SJCRH30 (cell line): ENCODE results near the gene LEKR1. TPM values are rescaled to one million over a fixed set of nuclear protein-coding genes. Genes with fewer than 3 reads are reported as not detected.
A peak's percentile ranks its signal among the peaks of the same experiment; 100 is the strongest.

Source experiments
- DNase-seq, 2 experiments: peaks; one replicate each; pipeline ENCODE4 v3.0.0-alpha.2; 2015 to 2020
- H3K27ac ChIP-seq: fragments of 250-450 bp; sonication (Bioruptor Pico); 2 replicates; pipeline ENCODE4 v1.5.1; 2020; ENCODE audit warnings: mild to moderate bottlenecking, moderate library complexity
- H3K27me3 ChIP-seq: fragments of 250-450 bp; sonication (Bioruptor Pico); 2 replicates; pipeline ENCODE4 v1.5.1; 2020; ENCODE audit warnings: mild to moderate bottlenecking, moderate library complexity
- H3K36me3 ChIP-seq: fragments of 250-450 bp; sonication (Bioruptor Pico); 2 replicates; pipeline ENCODE4 v1.5.1; 2020; ENCODE audit warnings: mild to moderate bottlenecking, moderate library complexity
- H3K4me1 ChIP-seq: fragments of 250-450 bp; sonication (Bioruptor Pico); 2 replicates; pipeline ENCODE4 v1.5.1; 2020; ENCODE audit warnings: mild to moderate bottlenecking, moderate library complexity
- H3K4me3 ChIP-seq: fragments of 250-450 bp; sonication (Bioruptor Pico); 2 replicates; pipeline ENCODE4 v1.5.1; 2020; ENCODE audit warnings: mild to moderate bottlenecking, moderate library complexity
- H3K9me3 ChIP-seq: fragments of 250-450 bp; sonication (Bioruptor Pico); replicated peaks from 2 replicates; pipeline ENCODE4 v1.5.1; 2020; ENCODE audit warnings: mild to moderate bottlenecking, moderate library complexity
- total RNA-seq: library from RNA; depleted of rRNA; stranded (reverse); fragments of >200 nt; shearing (Covaris generic); gene quantifications from 2 replicates; pipeline ENCODE4 v1.2.3, GENCODE V29; 2014

LEKR1 gene
- total RNA-seq, 1 experiment from 2014 or later, result 0.61 TPM

- Histone ChIP-seq H3K9me3 (no peaks in the 10 kb centered on the region), H3K27ac (no peak overlapping the region), H3K27me3 (no peaks in the 10 kb centered on the region), H3K36me3 (no peaks in the 10 kb centered on the region), H3K4me1 (no peaks in the 10 kb centered on the region), H3K4me3 (no peak overlapping the region)
- peak in 1 of 2 experiments; percentile 10 for DNase-seq
Measured at GRCh38 chr3:157045238-157045850, 219.2 kb downstream of the LEKR1 start.

DNA sequence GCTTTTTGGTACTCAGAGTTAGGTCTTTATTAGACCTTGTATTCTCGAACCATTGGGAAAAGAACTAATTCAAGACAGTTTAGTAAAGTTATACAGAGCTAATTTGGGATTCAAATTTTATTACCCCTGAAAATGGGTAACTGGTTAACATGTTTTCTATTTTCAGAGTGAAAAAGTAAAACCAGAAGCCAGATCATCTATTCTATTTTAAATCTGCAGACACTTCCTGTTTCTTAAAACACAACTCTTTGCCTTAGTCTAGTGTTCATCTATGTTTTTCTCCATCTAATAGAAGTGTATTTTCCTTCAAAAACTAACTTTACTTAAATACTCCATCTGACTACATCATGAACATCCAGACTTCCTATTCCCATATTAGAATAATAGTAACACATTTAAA is 220.4 kb downstream of the LEKR1 start:
- H3K4me1 ChIP-seq, result no peaks in the 10 kb centered on the region
- H3K27me3 ChIP-seq, result no peaks in the 10 kb centered on the region
- DNase-seq, result no peak
- no peak overlapping the region for H3K27ac ChIP-seq
- no peak overlapping the region for H3K4me3 ChIP-seq
- no peaks in the 10 kb centered on the region for H3K9me3 ChIP-seq
- H3K36me3 ChIP-seq, result no peaks in the 10 kb centered on the region

GRCh38 chr3:157051055-157051454 is 224.9 kb downstream of the LEKR1 start:
- Histone ChIP-seq H3K27me3 (no peaks in the 10 kb centered on the region), H3K9me3 (no peaks in the 10 kb centered on the region), H3K27ac (no peak overlapping the region), H3K4me3 (no peak overlapping the region), H3K36me3 (no peaks in the 10 kb centered on the region), H3K4me1 (no peaks in the 10 kb centered on the region)
- DNase-seq, result no peak

- no peaks in the 10 kb centered on the region for H3K9me3 ChIP-seq
- no peak overlapping the region for H3K27ac ChIP-seq
- H3K4me1 ChIP-seq, result no peaks in the 10 kb centered on the region
- no peaks in the 10 kb centered on the region for H3K36me3 ChIP-seq
- no peaks in the 10 kb centered on the region for H3K27me3 ChIP-seq
- no peak overlapping the region for H3K4me3 ChIP-seq
- no peak for DNase-seq
Measured at GRCh38 chr3:157051591-157051990, 225.4 kb downstream of the LEKR1 start.

GRCh38 chr3:157056035-157056434 is 229.9 kb downstream of the LEKR1 start:
- no peaks in the 10 kb centered on the region for H3K4me1 ChIP-seq
- H3K4me3 ChIP-seq, result no peak overlapping the region
- H3K36me3 ChIP-seq, result no peaks in the 10 kb centered on the region

DNA sequence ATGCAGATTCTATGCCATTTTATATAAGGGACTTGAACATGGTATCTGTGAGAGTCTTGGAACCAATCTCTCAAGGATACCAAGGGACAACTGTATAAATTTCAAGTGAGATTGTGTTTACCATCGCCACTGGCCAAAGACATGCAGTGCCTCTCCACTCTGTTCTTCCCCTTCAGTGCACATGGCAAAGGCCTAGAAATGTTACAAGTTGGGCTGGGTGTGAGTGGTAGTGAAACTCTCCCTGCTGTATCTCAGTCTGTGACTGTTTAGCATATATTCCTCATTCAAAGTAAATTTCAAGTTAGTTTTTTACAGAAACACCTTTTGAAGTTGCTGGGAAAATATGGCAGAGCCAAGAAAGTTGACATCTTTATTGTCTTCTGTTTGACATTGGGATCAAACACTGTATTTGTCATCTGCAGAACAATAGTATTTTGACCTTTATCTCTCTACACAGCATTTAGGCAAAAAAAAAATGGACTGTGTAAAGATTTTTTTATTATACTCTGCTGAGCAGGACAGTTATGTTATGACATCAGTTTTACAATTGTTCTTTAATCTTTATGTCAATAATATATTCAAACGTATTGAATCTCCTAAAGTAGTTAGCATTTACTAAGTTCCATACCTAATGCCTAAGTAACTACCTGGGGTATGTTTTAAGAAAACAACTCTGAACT is 232.4 kb downstream of the LEKR1 start:
- Histone ChIP-seq H3K27ac (no peak overlapping the region), H3K27me3 (no peaks in the 10 kb centered on the region), H3K36me3 (no peaks in the 10 kb centered on the region), H3K4me3 (no peak overlapping the region), H3K4me1 (no peaks in the 10 kb centered on the region), H3K9me3 (no peaks in the 10 kb centered on the region)
- no peak for DNase-seq

More at GRCh38 chr3:157056035-157056434, 229.9 kb downstream of the LEKR1 start:
- no peaks in the 10 kb centered on the region for H3K27me3 ChIP-seq
- DNase-seq, result no peak
- no peak overlapping the region for H3K27ac ChIP-seq
- H3K9me3 ChIP-seq, result no peaks in the 10 kb centered on the region

DNA sequence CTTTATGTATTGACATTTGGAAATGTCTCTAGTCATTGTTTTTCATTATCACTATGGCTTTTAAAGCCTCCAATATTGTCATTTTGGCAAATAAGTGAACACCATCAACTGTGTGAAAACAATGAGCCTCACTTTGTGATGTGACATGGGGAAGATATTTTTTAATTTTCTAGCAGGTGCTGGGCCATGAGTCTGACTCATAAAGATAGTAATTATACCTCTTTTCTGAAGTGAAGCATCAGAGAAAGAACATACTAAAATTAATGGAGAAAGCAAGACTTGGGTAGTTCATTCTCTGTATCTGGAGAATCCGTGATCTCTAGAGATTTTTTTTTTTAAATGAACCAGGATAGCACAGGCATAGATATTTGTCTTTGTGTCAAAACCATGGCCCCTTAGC is 233.0 kb downstream of the LEKR1 start:
- no peak for DNase-seq
- Histone ChIP-seq H3K9me3 (no peaks in the 10 kb centered on the region), H3K4me1 (no peaks in the 10 kb centered on the region), H3K36me3 (no peaks in the 10 kb centered on the region), H3K27ac (no peak overlapping the region), H3K4me3 (no peak overlapping the region), H3K27me3 (no peaks in the 10 kb centered on the region)

- H3K4me1 ChIP-seq, result no peaks in the 10 kb centered on the region
- no peak overlapping the region for H3K4me3 ChIP-seq
- DNase-seq, result no peak
- H3K27me3 ChIP-seq, result no peaks in the 10 kb centered on the region
- no peaks in the 10 kb centered on the region for H3K36me3 ChIP-seq
- no peak overlapping the region for H3K27ac ChIP-seq
- H3K9me3 ChIP-seq, result no peaks in the 10 kb centered on the region
Measured at GRCh38 chr3:157059661-157060060, 233.5 kb downstream of the LEKR1 start.

GRCh38 chr3:157061265-157061664 is 235.1 kb downstream of the LEKR1 start:
- Histone ChIP-seq H3K36me3 (no peaks in the 10 kb centered on the region), H3K27ac (no peak overlapping the region), H3K4me1 (no peaks in the 10 kb centered on the region; the same call in 1 of the 2 replicates), H3K27me3 (no peaks in the 10 kb centered on the region), H3K9me3 (no peaks in the 10 kb centered on the region), H3K4me3 (no peak overlapping the region)
- no peak for DNase-seq

- no peaks in the 10 kb centered on the region for H3K27me3 ChIP-seq
- no peaks in the 10 kb centered on the region for H3K9me3 ChIP-seq
- H3K36me3 ChIP-seq, result no peaks in the 10 kb centered on the region
- DNase-seq, result no peak
- peaks cover 14% of the 10 kb centered on the region for H3K4me1 ChIP-seq
- H3K27ac ChIP-seq, result no peak overlapping the region
- H3K4me3 ChIP-seq, result no peak overlapping the region
Measured at GRCh38 chr3:157063469-157063868, 237.3 kb downstream of the LEKR1 start.

DNA sequence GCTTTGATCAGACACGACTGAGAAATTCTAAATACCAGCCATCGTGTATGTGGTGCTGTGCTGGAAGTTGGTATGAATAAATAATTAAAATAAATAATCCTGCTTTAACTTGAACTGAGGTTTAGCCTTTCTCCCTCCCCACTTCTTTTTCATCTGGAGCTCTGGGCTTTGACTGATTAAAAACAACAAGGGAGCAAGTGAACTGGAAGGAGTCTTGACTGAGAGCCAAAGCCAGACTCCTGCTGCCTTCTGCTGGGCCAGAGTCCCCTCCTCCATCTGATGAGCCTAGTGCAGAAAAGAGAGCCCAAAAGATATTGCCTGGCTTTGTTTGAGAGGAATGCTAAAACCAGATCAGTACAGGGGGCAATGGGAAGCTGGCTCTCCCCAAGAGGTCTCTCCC is 237.8 kb downstream of the LEKR1 start:
- no peak overlapping the region for H3K27ac ChIP-seq
- DNase-seq, result no peak
- no peaks in the 10 kb centered on the region for H3K27me3 ChIP-seq
- no peak overlapping the region for H3K4me3 ChIP-seq
- no peaks in the 10 kb centered on the region for H3K9me3 ChIP-seq
- no peaks in the 10 kb centered on the region for H3K36me3 ChIP-seq
- peaks cover 14% of the 10 kb centered on the region for H3K4me1 ChIP-seq

- no peak overlapping the region for H3K27ac ChIP-seq
- no peak for DNase-seq
Measured at GRCh38 chr3:157064402-157064801, 238.2 kb downstream of the LEKR1 start.

GRCh38 chr3:157065201-157065600 is 239.0 kb downstream of the LEKR1 start:
- Histone ChIP-seq H3K4me3 (no peak overlapping the region), H3K27me3 (no peaks in the 10 kb centered on the region), H3K4me1 (peaks cover 14% of the 10 kb centered on the region), H3K27ac (no peak overlapping the region), H3K9me3 (no peaks in the 10 kb centered on the region), H3K36me3 (no peaks in the 10 kb centered on the region)
- no peak for DNase-seq

More at GRCh38 chr3:157064402-157064801, 238.2 kb downstream of the LEKR1 start:
- Histone ChIP-seq H3K36me3 (no peaks in the 10 kb centered on the region), H3K4me3 (no peak overlapping the region), H3K9me3 (no peaks in the 10 kb centered on the region), H3K4me1 (peaks cover 14% of the 10 kb centered on the region), H3K27me3 (no peaks in the 10 kb centered on the region)

- Histone ChIP-seq H3K36me3 (no peaks in the 10 kb centered on the region), H3K4me3 (no peak overlapping the region), H3K27me3 (no peaks in the 10 kb centered on the region), H3K4me1 (peaks cover 14% of the 10 kb centered on the region), H3K27ac (peak overlapping the region; percentile 28), H3K9me3 (no peaks in the 10 kb centered on the region)
- peak; percentile 16 to 41 for DNase-seq
Measured at GRCh38 chr3:157066335-157067098, 240.4 kb downstream of the LEKR1 start.

- Histone ChIP-seq H3K27ac (peak overlapping the region; percentile 28), H3K4me3 (no peak overlapping the region), H3K27me3 (no peaks in the 10 kb centered on the region), H3K36me3 (no peaks in the 10 kb centered on the region), H3K4me1 (peaks cover 14% of the 10 kb centered on the region), H3K9me3 (no peaks in the 10 kb centered on the region)
- DNase-seq, result peak; percentile 28 to 61
Measured at GRCh38 chr3:157067114-157067513, 241.0 kb downstream of the LEKR1 start.
